ENCODE measurements around the gene NEDD4L. TPM values are rescaled to one million over a fixed set of nuclear protein-coding genes. Genes with fewer than 3 reads are reported as not detected.
A peak's percentile ranks its signal among the peaks of the same experiment; 100 is the strongest.

The NEDD4L gene
- total and polyA plus RNA-seq, 7 donors, result 52.0 to 104 (median 57.4) TPM

DNA sequence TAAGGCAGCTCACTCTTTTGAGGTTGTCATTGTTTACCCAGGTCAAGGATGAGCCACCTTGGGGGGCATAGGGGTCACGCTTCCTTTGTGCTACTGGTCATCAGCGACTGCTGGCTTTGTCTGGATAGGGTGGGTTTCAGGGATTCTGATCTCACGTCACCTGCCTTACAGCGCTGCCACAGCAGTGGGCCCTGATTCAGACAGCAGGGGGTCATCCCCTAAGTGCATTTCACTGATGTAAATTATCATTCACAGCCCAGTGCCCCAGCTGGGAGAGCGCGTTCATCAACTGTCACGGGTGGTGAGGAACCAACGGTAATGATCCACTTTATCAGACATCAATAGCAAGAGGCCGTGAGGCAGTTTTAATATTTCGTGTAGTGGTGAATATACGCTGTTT is 291.2 kb downstream of the NEDD4L start:
- peaks cover 0 to 32% (median 26%) of the 10 kb centered on the region in 4 donors for H3K4me1 ChIP-seq
- intact Hi-C loops (cut with DNase I), result no loop called here
- no peaks in the 10 kb centered on the region for H3K27me3 ChIP-seq
- no peaks in the 10 kb centered on the region for H3K9me3 ChIP-seq
- H3K36me3 ChIP-seq, result peaks cover 0 to 53% (median 8%) of the 10 kb centered on the region in 4 donors
- H3K4me3 ChIP-seq, result no peak overlapping the region
- no peak overlapping the region for H3K27ac ChIP-seq
- TF ChIP-seq EP300 (IDR thresholded peaks at IDR 0.05), result no peak
- TF ChIP-seq POLR2A (IDR thresholded peaks at IDR 0.05), result no peak
- no peak for TF ChIP-seq POLR2AphosphoS5 (IDR thresholded peaks at IDR 0.05)
- TF ChIP-seq, protein P1, sequence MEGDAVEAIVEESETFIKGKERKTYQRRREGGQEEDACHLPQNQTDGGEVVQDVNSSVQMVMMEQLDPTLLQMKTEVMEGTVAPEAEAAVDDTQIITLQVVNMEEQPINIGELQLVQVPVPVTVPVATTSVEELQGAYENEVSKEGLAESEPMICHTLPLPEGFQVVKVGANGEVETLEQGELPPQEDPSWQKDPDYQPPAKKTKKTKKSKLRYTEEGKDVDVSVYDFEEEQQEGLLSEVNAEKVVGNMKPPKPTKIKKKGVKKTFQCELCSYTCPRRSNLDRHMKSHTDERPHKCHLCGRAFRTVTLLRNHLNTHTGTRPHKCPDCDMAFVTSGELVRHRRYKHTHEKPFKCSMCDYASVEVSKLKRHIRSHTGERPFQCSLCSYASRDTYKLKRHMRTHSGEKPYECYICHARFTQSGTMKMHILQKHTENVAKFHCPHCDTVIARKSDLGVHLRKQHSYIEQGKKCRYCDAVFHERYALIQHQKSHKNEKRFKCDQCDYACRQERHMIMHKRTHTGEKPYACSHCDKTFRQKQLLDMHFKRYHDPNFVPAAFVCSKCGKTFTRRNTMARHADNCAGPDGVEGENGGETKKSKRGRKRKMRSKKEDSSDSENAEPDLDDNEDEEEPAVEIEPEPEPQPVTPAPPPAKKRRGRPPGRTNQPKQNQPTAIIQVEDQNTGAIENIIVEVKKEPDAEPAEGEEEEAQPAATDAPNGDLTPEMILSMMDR (IDR thresholded peaks at IDR 0.05), result no peak
- 96% methylated on average over 11 of the region's 11 CpGs for WGBS, 2 donors
- DNase-seq, result no peak

DNA sequence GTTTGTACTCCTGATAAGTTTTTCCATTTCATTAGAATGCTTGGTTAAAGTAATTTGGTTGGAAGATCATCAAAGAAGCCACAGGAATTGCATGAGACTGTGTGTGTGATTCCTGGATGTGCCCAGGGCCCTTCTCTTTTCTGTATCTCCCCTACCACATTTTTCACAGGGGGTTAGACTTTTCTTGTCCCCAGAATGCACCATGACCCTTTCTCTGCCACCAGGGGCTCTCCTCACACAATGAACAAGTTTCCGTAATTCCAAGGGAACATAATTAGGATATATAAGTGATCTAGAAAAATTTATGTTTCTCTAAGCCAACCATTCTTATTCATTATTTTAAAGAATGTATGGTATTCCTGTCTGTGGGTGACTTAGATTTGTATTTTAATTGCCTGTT is 291.8 kb downstream of the NEDD4L start:
- Histone ChIP-seq H3K4me3 (no peak overlapping the region), H3K4me1 (peaks cover 0 to 32% (median 26%) of the 10 kb centered on the region in 4 donors), H3K9me3 (no peaks in the 10 kb centered on the region), H3K36me3 (peaks cover 0 to 47% (median 5%) of the 10 kb centered on the region in 4 donors), H3K27ac (no peak overlapping the region), H3K27me3 (no peaks in the 10 kb centered on the region)
- no peak for TF ChIP-seq POLR2A (IDR thresholded peaks at IDR 0.05)
- no peak for TF ChIP-seq EP300 (IDR thresholded peaks at IDR 0.05)
- no peak for TF ChIP-seq POLR2AphosphoS5 (IDR thresholded peaks at IDR 0.05)
- TF ChIP-seq, protein P1 (IDR thresholded peaks at IDR 0.05), result no peak
- intact Hi-C loops (cut with DNase I), result no loop called here
- no peak for DNase-seq
- 95 to 97% methylated on average over 1 of the region's 1 CpG for WGBS, 2 donors

DNA sequence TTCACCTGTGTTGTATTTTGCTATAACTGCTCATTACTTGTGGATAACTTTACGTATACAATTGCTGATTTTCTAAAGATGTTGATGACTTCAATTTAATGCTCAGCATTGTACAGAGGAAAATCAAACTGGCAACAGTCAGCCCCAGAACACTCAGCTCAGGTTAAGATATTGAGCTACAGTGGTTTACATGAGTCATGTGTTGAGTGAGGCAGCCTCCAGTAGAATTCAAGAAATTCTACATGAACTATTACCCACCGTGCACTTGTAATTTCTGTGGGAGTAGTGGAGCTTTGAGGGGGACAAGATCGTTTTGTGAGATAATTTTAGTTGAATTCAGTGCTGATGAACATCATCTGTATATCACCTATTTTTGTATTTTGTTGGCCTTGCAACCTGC is 292.6 kb downstream of the NEDD4L start:
- DNase-seq, result no peak
- Histone ChIP-seq H3K9me3 (no peaks in the 10 kb centered on the region), H3K36me3 (peaks cover 0 to 40% (median 1%) of the 10 kb centered on the region in 4 donors), H3K27ac (peak overlapping the region in 3 of 4 donors; percentile 71 to 79 (median 73)), H3K27me3 (no peaks in the 10 kb centered on the region), H3K4me3 (no peak overlapping the region), H3K4me1 (peaks cover 0 to 32% (median 26%) of the 10 kb centered on the region in 4 donors)
- WGBS, 2 donors, result 76 to 88% methylated on average over 3 of the region's 3 CpGs
- intact Hi-C loops (cut with DNase I), result no loop called here
- TF ChIP-seq POLR2AphosphoS5 (IDR thresholded peaks at IDR 0.05) (no peak), EP300 (IDR thresholded peaks at IDR 0.05) (no peak), POLR2A (IDR thresholded peaks at IDR 0.05) (no peak)
- TF ChIP-seq, protein P1 (IDR thresholded peaks at IDR 0.05), result no peak

DNA sequence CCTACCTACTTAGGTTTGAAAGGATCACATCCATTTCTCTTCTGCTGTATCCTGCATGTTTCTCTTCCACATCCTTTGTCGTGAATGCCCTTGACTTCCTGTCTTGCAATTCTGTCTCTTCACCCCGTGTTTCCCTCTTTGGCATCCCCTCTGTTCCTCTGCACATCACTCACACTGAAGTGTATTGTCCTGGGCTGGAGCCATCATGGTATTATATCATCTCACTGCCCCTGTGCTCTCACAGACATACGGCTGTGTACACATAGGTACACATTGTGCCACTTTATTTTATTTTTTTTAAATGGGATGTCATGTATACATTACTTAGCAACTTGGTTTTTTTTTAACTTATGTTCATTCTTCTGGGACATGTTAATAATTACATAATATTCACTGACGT is 293.3 kb downstream of the NEDD4L start:
- H3K9me3 ChIP-seq, result no peaks in the 10 kb centered on the region
- intact Hi-C loops (cut with DNase I), result no loop called here
- H3K27ac ChIP-seq, result peak overlapping the region; percentile 33 to 79 (median 72)
- DNase-seq, result no peak
- H3K36me3 ChIP-seq, result peaks cover 0 to 40% (median 1%) of the 10 kb centered on the region in 4 donors
- no peaks in the 10 kb centered on the region for H3K27me3 ChIP-seq
- no peak overlapping the region for H3K4me3 ChIP-seq
- 17 to 51% methylated on average over 4 of the region's 4 CpGs for WGBS, 2 donors
- TF ChIP-seq EP300 (IDR thresholded peaks at IDR 0.05) (no peak), POLR2AphosphoS5 (IDR thresholded peaks at IDR 0.05) (no peak), POLR2A (IDR thresholded peaks at IDR 0.05) (no peak)
- TF ChIP-seq, protein P1 (IDR thresholded peaks at IDR 0.05), result no peak
- peaks cover 0 to 32% (median 26%) of the 10 kb centered on the region in 4 donors for H3K4me1 ChIP-seq

GRCh38 chr18:58337686-58338085 is 293.7 kb downstream of the NEDD4L start:
- Histone ChIP-seq H3K27ac (peak overlapping the region; percentile 33 to 79 (median 72)), H3K9me3 (no peaks in the 10 kb centered on the region), H3K27me3 (no peaks in the 10 kb centered on the region), H3K4me3 (no peak overlapping the region), H3K36me3 (peaks cover 0 to 40% (median 1%) of the 10 kb centered on the region in 4 donors), H3K4me1 (peaks cover 0 to 32% (median 26%) of the 10 kb centered on the region in 4 donors)
- peak in 1 of 4 donors; percentile 70 for TF ChIP-seq EP300 (IDR thresholded peaks at IDR 0.05)
- peak in 3 of 4 donors; percentile 20 to 79 (median 73) for TF ChIP-seq POLR2AphosphoS5 (IDR thresholded peaks at IDR 0.05)
- TF ChIP-seq, protein P1 (IDR thresholded peaks at IDR 0.05), result no peak
- WGBS, 2 donors, result 10 to 51% methylated on average over 5 of the region's 5 CpGs
- DNase-seq, result no peak
- intact Hi-C loops (cut with DNase I), result no loop called here

Measured in sigmoid colon (tissue), 7 donors.